GM18519 (cell line): Measurements from ENCODE around the gene FBXO3.
"Not testable (repeated sequence)": the region's sequence is repeated elsewhere in the genome, so short reads cannot be mapped to it uniquely, and the experiment has no call there.

Experiments used
- ATAC-seq: cut with Tn5 transposase; IDR thresholded peaks from one replicate; pipeline ENCODE4 v1.9.1; 2021; ENCODE audit warnings: mild to moderate bottlenecking, moderate library complexity; ENCODE audit not compliant: unreplicated experiment, low FRiP score

Gene FBXO3

DNA sequence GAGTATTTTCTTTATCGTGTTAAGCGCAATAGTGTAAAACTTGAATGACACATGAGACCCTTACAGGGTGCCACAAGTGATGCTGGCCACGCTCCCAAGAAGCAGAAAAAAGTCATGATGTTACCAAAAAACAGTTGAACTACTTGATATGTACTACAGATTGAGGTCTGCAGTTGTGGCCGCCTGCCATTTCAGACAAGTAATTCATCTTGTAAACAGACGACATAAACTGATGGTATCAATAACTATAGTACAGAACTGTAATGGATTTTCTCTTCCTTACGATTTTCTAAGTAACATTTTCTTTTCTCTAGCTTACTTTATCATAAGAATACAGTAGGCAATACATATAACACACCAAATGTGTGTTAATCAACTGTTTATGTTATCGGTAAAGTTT, 43.6 kb downstream of the FBXO3 start:
- ATAC-seq: no peak

DNA sequence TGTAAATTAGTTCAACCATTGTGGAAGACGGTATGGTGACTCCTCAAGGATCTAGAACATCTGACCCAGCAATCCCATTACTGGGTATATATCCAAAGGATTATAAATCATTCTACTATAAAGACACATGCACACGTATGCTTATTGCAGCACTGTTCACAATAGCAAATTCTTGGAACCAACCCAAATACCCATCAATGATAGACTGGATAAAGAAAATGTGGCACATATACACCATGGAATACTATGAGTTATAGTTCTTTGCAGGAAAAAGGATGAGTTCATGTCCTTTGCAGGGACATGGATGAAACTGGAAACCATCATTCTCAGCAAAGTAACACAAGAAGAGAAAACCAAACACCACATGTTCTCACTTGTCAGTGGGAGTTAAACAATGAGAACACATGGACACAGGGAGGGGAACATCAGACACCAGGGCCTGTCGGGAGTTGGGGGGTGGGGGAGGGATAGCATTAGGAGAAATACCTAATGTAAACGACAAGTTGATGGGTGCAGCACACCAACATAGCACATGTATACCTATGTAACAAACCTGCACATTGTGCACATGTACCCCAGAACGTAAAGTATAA, 45.2 kb downstream of the FBXO3 start:
- not testable (repeated sequence) for ATAC-seq

DNA sequence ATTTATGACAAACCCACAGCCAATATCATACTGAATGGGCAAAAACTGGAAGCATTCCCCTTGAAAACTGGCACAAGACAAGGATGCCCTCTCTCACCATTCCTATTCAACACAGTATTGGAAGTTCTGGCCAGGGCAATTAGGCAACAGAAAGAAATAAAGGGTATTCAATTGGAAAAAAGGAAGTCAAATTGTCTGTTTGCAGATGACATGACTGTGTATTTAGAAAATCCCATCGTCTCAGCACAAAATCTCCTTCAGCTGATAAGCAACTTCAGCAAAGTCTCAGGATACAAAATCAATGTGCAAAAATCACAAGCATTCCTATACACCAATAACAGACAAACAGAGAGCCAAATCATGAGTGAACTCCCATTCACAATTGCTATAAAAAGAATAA, 46.8 kb downstream of the FBXO3 start:
- ATAC-seq: not testable (repeated sequence)

DNA sequence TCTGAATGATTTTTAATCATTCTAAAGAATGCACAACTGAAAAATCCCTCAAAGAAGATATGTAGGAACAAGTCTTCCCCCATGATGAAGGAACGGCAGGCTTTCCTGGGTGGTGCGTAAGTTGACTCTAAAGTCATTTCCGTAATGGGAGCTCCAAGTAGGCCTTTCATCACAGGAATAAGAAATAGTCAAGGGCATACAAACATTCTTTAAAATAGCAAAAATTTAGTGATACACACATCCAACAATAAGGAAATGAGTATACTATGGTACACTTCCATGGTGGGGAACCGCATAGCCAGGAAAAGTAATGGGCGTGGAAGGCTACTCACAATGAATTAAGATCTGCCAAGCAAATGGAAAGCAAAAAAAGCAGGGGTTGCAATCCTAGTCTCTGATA, 48.8 kb downstream of the FBXO3 start:
- ATAC-seq: no peak

DNA sequence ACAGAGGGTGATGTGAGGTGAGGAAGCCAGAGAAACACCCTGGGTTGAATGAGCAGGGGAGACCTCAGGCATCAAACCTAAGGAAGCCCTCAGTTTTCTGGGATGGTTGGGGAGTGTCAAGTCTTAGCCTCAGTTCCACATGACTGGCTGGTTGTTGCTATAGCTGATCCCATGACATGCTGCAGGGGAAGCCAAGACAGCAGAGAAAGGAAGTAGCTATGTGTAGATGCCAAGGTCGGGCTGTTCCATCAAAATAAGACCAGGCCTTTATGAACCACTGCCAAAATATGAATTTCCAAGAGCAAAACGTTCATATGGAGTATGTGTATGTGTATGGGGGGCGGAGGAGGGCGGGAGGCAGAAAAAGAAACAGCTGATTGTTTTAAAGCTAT, 49.7 kb downstream of the FBXO3 start:
- no peak for ATAC-seq

DNA sequence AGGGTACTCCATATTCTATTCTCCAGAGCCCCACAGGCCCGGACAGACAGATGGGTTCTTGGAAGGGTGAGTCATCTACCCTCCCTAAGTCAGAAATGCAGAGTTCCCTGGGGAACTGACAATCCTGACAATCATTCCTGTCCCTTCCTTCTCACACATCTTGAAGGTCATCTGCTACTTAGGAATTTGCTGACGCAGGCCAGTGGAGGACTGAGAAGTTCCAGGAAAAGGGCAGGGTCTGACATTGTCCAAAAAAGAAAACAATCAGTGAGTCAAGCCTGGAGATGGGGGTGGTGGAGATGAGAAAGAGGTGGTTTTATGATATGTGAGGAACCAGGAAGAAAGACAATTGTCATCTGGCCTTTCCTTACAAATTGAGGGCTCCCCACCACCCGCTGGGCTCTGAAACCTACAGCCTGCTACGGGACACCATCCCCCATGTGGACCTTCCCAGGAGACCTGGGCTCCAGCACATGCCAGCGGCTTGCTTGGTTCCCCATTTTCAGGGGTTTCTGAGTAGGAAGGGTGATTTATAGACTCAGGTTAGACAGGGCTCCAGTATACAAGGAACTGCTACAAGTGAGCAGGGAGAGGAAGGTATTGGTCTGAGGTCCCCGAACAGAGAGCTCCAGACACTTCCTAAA, 51.0 kb downstream of the FBXO3 start:
- no peak for ATAC-seq

DNA sequence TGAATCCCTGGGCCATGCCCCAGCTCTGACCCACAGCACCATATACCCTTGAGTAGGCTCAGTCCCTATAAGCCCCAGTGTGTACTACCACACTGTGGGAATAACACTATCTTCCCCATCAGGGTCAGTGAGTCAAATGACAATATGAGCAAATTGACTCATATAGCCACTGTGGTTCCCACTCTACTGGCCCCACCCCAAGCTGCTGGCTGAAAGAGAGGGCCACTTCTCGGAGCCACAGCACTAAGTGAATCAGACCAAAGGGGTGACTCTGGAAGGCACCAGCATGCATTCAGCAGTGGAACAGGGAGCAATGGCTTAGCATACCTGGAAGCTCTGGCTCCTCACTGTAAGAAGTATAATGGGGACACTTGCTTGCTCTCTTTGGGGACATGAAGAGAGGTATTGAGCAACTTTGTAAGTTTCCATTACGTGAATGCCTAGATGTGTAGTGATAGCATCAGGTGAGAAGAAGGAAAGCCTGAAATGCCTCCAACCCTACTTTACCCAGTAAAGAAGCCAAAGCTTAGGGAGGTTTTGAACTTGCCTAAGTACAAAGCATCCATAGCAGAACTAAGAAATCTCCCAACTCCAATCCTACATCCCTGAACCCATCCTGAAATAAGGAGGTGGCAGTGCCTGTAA, 51.6 kb downstream of the FBXO3 start:
- ATAC-seq: peak; percentile 82

DNA sequence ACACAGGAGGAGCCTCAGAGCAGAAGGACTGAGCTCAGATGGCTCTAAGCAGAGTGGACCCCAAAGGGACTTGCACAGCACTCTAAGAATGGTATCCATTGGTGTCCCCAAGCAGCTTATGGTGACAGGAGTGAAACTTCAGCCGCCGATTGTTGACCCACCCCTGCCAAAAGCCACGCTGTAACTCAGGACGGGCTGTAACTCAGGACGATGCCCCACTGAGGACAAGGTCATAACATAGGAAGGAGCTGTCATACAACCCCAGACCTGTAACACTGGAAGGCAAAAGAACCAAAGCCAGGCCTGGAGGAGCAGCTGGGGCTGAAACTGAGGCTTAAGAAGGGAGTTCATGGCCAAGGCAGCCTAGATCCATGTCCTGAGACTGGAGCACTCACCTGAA, 52.3 kb downstream of the FBXO3 start:
- no peak for ATAC-seq

DNA sequence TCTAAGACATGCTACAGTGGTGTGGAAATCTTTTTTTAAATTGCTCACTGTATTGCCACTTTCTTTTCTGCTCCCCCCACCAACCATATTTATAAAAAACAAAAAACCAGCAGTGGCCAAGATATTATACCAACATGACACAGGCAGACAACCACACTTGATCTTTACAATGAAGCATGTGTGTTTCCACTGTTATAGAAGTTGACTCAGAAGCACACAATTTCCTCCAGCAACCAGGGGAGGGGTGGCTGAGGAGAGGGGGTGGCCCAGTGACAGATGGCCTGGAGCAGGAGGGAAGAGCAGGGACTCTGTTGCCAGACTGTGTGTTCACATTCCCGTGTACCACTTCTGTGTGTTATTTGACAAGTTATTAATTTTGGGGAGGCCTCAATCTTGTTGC, 52.9 kb downstream of the FBXO3 start:
- no peak for ATAC-seq

DNA sequence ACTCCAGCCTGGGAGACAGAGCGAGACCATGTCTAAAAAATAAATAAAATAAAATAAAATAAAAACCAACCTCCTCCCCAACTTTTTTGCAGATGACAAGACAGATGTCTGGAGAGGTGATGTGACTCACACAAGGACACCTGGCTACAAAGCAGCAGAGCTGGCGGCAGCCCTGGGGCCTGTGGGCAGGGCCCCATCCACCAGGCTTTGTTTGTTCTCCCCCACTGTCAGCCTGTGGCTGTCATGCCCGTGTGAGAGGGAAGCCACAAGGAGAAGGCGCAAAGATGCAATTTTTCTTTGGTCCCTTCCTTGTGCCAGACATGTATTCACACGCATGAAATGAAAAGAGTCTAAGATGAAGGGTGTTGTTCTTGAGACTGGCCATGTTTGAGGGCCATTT, 54.7 kb downstream of the FBXO3 start:
- no peak for ATAC-seq

DNA sequence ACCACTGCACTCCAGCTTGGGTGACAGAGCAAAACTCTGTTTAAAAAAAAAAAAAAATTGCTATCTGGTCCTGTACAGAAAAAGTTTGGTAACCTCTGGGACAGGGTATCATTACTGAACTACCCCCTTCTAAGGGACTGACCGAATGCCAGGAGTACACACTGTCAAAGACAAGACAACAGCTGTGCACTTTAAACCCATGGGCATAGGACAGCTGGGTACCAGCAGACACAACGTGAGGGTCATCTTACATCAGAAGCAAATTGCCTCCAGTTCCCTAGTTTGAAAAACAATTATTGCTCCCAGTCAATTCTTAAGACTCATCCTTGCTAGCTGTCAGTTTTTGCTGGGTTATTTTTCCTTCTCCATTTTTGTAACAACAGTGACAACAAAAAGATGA, 55.9 kb downstream of the FBXO3 start:
- ATAC-seq: no peak

DNA sequence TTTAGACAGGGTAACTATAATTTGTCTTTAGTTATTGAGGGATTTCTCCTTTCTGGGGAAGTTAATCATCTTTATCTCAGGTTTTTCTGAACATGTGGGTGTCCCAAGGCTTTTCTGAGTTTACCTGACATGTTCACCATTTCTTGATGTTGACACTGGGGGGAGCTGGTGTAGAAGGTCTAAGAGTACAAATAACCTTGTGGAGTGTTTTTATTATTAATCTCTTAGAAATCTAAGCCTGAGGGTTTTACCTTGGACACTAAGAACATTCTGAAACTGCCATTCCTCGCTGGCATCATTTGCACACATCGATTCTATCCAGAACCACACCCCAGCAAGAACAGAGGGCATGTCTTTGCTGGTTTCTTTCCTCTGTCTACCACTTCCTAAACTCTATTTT, 58.1 kb downstream of the FBXO3 start:
- ATAC-seq: no peak

DNA sequence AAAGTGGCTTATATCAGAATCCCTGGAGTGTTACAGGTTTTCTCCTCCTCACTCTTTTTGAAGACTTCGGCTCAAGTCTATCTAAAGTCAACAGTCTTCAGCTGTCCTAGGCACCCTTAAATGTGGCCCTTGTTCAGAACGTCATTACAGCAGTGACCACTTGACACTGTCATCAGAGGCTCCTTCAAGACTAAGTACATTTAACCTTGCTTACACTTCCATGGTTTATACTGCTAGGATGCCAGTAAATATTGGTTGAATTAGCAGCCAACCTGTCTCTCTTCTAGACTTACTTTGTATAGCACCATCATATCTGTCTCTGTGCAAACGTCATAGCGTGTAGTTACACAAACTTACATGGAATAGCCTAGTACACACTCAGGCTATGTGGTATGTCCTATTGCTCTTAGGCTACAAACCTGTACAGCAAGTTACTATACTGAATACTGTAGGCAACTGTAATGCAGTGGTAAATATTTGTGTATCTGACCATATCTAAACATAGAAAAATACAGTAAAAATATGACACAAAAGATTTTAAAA, 60.4 kb downstream of the FBXO3 start:
- ATAC-seq: no peak

DNA sequence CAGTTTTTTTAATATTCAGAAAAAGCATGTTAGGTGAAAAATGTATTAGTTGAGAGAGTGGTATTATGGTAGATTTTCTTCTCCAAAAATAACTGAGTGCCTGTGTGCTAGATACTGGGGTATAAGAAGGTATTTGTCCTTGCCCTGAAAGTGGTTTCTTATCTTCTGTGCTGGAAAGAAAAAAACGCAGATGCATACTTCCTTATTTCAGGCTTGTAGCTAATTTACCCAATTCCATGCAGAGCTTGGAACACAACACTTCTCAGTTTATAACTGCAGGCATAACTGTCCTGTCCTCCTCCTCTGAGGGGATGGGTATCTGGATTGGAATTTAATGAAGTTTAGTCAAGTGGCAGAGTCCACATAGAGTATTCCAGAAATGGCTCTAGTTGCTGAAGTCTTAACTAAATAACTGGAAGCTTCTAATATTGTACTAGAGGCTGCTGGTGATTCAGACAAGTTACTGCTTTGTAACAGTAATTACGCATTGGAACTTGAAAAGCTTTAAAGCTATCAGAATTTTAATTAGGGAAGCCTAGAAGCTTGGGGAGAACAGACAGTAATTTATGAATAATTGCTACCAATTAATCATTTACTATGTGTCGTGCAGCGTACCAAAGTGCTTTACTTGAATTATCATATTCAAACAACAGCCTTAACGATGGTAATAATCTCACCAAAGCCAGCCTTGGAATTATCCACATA, 61.0 kb downstream of the FBXO3 start:
- no peak for ATAC-seq

DNA sequence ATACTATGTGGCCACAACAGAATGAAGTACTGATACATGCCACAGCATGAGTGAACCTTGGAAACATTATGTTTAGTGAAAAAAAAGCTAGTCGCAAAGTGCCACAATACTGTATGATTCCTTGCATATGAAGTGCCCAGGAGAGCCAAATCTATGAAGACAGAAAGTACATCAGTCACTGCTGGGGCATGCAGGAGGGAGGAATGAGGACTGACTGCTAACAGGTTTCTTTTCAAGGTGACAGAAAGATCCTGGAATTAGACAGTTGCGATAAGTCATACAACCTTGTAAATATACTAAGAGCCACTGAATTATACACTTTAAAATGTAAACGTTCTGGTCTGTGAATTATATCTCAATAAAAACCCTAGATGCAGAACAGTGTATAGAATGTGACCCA, 61.9 kb downstream of the FBXO3 start:
- no peak for ATAC-seq

DNA sequence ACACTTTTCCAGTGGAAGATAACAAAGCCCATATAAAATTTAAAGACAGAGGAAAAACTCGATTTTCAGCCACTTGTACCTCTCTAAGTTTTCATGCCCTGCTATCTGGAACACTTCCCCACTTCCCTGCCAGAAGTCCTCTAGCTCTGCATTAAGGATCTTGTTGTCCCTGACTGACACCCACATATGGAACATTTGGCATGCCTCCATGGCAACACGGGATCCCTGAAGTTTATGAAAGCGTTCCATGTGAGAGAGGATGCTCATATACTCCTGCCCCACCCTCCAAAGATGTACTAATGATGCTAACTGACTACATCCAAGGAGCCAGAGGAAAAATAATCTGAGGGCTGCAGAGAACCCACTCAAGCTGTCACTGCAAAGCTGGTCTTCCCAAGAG, 64.9 kb downstream of the FBXO3 start:
- no peak for ATAC-seq

DNA sequence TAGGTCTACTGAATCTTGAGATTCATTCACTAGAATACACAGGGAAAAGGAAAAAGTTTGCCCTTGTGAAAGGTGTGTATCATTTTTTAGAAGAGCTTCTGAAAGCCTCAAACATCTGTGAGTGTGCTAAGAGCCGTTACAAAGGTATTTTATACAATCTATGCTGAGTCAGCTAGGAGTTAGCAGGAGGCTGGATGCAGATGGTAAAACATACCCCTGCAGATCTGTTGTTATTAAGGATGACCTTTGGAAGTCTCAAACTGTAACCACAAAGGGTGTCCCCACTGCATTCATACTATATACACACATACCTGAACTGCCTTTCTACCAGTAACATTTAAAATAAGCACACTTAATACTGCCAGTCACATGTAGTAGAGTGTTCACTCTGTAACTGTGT, 65.3 kb downstream of the FBXO3 start:
- ATAC-seq: no peak

DNA sequence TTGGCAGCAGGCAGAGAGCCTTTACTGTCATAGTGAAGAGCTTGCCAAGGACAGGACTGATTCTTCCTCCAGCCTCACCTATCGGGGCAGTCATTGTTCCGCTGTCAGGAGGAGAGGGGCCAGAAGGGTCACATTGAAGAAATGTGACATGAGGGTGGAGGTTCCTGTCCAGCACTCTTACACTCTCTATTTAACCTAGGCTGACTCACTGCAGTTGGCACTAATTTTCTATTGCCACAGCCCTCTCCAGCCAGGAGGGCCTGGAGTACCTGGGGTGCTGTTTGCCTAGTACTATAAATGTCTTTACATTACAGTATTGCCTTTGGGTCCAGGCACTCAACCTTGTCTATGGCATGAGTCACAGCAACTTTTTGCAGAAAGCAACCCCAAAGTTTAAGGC, 66.5 kb downstream of the FBXO3 start:
- ATAC-seq: not testable (repeated sequence)

DNA sequence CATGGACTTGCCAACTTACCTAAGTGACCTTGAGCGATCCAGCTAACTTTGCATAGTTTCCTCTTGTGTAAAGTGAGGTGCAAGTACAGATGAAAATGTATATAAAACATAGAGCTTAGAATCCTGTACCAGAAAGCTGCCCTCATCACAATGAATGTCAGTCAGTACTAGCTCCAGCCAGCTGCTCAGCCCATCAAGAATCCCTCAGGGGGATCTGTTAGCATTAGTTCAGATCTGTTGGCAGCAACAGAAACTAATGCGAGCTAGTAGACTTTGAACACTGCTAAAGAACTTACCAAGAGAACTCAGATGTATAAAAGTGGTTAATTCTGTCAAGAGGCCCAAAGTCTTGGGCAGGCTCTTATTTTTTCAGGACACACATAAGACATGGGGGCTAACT, 67.4 kb downstream of the FBXO3 start:
- ATAC-seq: no peak

DNA sequence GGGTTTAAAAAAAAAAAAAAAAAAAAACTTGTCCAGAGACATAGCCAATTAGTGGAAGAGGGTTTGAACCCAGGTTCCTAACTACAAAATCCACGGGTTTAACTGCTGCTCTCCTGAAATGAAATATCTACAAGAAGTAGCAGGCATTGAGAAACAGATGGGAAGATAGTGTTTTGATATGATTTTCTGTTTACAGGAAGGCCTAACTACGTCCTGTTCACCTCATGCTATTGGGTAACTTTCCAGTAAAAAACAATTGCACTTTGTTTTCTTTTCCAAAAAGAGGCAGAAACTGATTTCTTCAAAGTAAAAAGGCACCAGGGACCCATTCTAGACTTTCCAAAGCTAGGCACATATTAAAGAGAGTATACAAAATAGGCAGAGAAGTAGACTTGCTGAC, 67.8 kb downstream of the FBXO3 start:
- ATAC-seq: no peak

DNA sequence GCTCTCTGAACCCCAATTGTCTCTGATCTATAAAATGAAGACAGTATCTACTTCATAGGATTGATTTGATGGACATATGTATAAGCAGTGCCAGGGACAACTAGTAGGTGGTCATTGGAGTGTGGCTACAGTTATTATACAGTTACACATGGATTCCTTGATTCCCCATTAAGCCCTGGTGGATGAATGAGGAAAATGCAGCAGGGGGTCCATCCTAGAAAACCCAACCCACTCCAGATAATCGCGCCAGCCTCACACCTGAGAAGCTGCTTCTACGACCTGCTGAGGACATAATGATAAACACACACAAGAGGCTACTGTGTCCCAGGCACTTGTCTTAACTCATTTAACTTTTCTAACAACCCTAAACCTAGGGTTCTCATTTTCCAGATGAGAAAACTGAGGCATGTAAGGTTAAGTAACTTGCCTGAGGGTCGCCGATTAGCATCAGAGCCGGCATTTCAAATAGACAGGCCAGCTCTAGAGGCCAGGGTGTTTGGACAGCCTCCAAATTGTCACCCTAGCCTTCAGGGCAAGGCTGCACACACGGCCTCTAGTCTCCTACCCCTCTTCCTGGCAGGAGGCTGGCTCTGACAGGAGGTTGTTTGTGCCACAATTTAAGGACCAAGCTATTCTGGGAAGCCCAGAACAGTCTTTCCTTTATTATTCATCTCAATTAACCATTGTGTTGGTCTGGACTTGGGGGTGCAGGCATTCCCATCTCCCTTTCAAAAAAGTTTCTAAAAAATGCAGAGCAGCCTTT, 69.9 kb downstream of the FBXO3 start:
- ATAC-seq: no peak
